HG02943 (cell line): ENCODE data around the gene CPED1.
"Not testable (repeated sequence)": the region's sequence is repeated elsewhere in the genome, so short reads cannot be mapped to it uniquely, and the experiment has no call there.

Experiments
- ATAC-seq: cut with Tn5 transposase; IDR thresholded peaks from one replicate; pipeline ENCODE4 v1.9.1; 2021; ENCODE audit warnings: mild to moderate bottlenecking, low read depth, moderate library complexity; ENCODE audit not compliant: unreplicated experiment

The CPED1 gene

GRCh38 chr7:120979765-120980499 lies 8.6 kb upstream of the CPED1 start:
- no peak for ATAC-seq

DNA sequence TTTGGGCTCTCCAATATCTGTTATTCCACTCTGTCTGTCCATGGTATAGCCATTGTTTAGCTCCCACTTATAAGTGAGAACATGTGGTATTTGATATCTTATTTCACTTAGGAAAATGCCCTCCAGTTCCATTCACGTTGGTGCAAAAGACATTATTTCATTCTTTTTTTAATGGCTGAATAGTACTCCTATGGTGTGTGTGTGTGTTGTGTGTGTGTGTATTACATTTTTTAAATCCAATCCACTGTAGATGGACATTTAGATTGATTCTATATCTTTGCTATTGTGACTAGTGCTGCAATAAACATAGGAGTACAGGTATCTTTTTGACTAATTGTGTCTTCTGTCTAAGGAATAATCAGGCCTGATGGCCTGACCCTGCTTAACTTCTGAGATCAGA lies 7.4 kb upstream of the CPED1 start:
- ATAC-seq = no peak

DNA sequence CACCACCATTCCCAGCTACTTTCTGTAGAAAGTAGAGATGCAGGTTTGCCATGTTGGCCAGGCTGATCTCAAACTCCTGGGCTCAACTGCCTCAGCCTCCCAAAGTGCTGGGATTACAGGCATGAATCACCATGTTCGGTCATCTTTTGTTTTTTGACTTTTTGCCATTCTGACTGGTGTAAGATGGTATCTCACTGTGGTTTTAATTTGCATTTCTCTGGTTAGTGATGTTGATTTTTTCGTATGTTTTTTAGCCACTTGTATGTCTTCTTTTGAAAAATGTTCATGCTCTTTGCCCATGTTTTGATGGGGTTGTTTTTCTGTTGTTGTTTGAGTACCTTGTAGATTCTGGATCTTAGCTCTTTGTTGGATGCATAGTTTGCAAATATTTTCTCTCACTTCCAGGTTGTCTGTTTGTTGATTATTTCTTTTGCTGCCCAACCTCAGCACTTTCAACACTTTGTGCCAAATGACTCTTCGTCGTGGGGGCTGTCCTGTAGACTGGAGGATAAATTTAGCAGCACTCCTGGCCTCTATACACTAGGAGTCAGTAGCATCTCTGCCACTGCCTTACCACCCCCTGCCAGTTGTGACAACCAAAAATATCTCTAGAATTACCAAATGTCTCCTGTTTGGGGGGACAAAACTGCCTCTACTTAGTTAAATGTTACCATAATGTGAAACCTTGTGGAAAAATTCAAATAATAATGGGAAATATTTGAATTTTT lies 6.5 kb upstream of the CPED1 start:
- ATAC-seq = no peak

DNA sequence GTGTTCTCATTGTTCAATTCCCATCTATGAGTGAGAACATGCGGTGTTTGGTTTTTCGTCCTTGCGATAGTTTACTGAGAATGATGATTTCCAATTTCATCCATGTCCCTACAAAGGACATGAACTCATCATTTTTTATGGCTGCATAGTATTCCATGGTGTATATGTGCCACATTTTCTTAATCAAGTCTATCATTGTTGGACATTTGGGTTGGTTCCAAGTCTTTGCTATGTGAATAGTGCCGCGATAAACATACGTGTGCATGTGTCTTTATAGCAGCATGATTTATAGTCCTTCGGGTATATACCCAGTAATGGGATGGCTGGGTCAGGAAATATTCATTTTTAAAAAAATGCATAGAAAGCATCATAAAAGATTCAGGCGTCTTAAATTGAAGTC lies 4.9 kb upstream of the CPED1 start:
- ATAC-seq = not testable (repeated sequence)

GRCh38 chr7:120984406-120984805 lies 4.1 kb upstream of the CPED1 start:
- ATAC-seq = no peak

DNA sequence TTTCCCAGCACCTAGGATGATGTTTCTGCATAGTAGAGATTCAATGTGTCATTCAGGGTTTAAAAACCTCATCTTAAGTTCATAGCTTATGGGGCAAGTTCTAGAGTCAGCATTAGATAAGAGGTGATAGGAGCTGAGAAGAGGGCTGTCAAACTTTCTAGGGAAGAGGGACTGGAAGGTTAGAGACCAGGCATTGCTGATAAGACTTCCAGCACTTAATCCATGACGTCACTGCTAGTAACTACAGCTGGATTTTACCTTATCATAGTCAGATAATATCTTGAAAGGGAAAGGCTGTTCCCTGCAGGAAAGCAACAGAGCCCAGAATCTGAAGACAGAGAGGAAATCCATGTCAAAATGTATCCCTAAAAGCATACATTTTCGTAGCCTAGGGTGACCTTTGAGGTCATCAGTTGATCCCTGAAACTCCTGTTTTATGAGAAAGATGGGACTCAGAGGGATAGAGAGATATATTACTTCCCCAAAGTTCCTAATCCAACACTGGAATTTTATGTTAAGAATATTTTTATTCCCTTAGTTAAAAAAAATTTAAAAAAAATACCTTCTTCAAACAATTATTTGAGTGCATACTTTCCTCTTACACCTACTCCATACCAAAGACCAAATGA lies 3.3 kb upstream of the CPED1 start:
- ATAC-seq = no peak

GRCh38 chr7:120985839-120986238 lies 2.7 kb upstream of the CPED1 start:
- no peak for ATAC-seq

- ATAC-seq = no peak
Measured at GRCh38 chr7:120986650-120987049, 1.9 kb upstream of the CPED1 start.

DNA sequence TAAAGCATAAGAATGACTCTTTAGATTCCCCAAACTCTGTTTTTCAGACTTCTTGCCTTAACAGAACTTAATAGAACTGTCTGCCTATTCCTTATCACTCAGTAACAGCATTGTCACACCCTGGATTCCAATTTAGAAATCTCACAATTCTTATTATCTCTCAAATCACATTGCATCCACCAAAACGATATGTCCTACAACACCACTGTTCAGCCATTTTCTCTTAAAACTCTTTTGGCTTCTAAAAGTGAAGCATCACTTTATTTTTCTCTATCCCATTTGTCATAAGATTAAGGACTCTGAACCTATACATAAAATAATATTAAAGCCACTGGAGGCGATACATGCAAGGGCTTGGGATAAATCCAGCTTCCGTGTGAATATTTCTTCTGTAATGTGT lies 1.2 kb upstream of the CPED1 start:
- ATAC-seq = no peak

GRCh38 chr7:120987683-120988590 lies 574 bp upstream of the CPED1 start:
- ATAC-seq = peak; percentile 91

- no peak for ATAC-seq
Measured at GRCh38 chr7:120989257-120990220, 1.0 kb downstream of the CPED1 start.

DNA sequence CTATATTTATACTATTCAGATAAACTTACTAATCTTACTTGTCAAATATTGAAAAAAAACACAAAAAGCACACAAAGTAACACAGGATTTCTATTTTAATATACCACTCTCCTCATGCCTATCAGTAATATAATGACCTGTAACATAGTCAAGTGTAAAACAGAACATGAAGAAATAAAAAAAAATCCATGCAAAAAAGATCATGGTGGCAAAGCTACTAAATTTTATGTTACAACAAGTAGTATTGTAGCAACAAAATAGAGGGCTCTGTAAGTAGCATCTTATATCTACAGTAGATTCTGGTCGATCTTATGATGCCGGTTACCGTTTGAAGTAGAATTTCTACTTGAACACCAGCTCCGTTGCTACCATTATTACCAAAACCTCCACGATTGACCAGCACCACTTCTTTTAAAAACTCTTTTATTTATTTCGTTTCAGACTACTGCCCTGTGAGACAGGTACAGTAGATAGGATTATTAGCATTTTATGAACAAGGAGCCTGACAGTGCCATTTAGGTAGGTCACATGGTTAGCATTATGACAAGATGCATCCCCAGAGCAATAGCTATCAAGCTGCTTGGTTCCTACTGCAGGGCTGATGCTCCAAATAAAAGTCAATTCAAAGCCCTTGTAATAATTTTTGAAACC lies 2.1 kb downstream of the CPED1 start:
- ATAC-seq = no peak

DNA sequence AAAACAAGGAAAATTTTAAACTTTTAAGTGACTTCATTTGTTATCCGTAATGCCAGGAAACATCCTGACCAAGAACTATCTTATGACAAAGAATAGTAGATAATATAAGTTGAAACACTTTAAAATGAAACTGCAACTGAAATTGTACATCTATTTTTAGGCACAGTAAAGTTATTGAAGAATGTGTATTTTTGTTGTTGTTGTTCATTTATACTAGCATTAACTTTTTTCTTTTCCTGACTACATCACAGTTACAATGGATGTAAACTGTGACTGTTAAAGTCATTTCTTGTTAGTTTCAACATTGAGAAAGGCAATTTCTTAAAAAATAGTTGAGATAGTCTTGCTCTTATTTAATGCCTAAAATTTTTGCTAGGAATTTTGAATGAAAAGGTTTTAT lies 2.6 kb downstream of the CPED1 start:
- ATAC-seq = no peak

- no peak for ATAC-seq
Measured at GRCh38 chr7:120991581-120991980, 3.1 kb downstream of the CPED1 start.

DNA sequence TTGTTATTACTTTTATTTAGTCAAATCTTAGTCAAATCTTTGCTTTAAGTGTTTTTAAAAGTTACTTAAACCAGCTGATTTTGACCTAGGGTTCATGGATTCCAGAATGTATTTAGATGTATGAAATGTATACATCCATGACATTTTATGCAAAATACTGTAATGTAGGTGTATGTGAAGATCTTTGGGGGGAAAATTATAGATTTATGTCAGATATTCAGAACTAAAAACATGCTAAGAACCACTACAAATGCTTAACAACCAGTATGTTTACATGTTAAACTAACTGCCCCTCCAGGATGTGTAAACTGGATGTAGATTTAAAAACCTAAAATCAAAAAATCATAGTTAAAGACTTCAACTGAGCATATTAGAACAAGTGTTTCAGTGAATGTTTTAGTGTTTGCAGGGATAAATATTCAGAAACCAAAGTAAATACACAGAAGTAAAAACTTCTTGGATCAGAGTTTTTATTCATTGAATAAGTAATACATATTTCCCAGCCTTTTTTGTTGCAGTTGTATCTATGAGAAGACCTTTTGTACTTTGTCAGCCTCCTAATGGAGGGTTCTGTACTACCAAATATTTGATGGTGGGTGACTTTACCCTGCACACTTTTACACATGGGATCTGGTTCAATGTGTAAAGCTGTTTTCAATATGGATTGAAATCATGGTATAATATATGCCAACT lies 3.9 kb downstream of the CPED1 start:
- ATAC-seq = no peak

DNA sequence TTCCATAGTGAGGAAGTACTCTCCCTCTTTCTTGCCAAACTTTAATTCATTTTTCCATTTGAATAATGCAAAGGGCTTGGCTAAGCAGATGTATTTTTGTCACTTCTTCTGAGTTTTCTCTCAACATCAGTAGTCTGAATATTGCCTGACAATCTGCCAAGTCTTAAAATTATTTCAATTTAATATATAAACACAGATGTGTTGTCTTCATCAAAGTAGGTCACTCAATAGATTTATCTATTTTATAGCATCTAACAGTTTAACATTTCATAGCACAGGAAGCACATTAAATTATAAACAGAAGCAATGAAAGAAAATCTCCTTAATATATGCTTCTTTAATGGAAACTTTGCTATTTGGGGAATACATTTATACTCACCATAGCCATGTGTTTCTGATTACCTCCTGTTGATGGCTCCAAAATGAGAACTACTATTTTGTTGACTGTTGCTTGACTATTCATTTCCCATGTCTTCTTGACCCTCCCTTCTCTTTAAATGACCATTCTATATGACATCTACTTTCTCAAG lies 4.5 kb downstream of the CPED1 start:
- ATAC-seq = no peak

- no peak for ATAC-seq
Measured at GRCh38 chr7:120993553-120994191, 5.2 kb downstream of the CPED1 start.
